Umbilical cord (tissue), 2 donors: Measurements from ENCODE around the gene MED27. TPM values are rescaled to one million over a fixed set of nuclear protein-coding genes. Genes with fewer than 3 reads are reported as not detected.

Source experiments
- DNase-seq: peaks from one replicate; pipeline ENCODE4 v3.0.0-alpha.2; 2015; ENCODE audit warnings: low spot score
- total RNA-seq: library from RNA; depleted of rRNA; stranded (reverse); fragments of >200 nt; gene quantifications from one replicate; pipeline ENCODE4 v1.2.3, GENCODE V29; 2014; ENCODE audit warnings: low replicate concordance; ENCODE audit not compliant: insufficient read depth

Gene MED27
- total RNA-seq, 1 donor from 2014 or later, result 6.5 TPM

DNA sequence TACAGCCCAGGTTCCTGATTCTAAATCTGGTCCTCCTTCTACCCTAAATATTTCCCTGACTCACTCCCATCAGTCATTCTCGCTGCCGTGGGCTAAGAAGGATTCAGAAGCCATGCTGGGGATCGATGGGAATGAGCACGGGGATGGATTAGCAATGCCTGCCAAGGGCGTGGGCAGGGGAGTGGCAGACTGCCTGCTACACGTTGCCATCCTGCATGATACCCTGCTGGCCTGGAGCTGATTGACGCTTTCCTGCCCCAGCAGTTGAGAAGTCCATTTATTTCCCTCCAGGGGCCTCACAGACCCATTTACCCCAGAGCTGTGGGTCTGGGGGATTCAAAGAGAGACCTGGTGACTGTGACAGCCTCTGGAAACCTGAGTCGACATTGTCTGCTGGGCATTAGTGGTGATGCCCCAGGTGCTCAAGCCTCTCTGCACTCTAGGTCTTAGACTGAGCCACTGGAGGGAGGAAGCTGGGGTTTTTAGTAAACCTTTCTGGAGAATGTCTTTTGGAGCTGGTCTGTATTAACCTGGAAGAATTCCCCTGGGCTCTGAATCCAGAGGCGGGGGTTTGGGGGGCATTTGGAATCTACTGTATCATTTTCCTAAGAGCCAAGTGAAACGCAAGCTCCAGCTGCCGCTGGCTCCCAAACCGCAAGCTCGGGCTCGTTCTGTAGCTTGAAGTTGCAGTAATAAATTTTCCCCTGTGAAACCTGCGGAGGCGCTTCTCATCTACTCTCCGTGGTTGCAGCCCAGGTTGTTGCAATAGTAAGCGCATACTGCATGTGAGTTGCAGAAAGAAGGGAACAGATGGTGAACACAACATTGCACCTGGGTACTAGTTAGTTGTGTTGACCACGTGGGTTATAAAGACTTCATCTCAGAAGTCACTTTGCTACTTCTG is 263.4 kb downstream of the MED27 start:
- DNase-seq, result no peak

DNA sequence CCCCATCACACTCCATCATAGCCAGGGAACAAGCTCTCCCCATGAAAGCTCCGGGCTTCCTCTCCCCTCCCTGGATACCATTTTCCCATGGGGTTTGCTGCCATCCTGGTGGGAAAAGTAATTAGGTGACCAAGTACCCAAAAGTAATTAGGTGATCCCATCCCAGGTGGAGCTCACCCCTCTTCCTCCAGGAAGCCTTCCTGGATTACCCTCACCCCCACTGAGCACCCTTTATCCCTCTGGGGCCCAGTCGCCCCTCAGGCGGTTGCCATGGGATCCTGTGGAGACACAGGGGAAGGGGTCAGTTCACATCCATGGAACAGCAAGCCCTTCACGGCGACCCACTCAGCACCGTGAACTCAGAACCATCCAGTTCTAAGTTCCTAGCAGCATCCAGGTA is 265.0 kb downstream of the MED27 start:
- no peak for DNase-seq

DNA sequence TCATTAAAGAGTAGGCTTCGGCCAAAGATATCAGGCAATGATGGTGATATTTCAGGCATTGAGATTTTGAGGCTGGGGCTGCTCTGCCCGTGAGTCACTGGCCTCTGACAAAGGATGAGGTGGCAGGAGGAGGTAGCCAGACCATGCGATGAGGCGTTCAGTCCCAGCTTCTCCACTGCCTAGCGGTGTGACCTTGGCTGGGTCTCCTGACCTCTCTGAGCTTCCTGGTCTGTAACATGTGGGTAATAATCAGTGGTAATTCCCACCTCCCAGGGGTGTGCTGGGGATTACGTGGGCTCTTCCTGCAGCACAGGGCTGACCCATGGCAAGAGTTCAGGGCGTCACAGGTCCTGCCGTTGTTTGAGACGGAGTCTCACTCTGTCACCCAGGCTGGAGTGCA is 266.6 kb downstream of the MED27 start:
- no peak for DNase-seq

DNA sequence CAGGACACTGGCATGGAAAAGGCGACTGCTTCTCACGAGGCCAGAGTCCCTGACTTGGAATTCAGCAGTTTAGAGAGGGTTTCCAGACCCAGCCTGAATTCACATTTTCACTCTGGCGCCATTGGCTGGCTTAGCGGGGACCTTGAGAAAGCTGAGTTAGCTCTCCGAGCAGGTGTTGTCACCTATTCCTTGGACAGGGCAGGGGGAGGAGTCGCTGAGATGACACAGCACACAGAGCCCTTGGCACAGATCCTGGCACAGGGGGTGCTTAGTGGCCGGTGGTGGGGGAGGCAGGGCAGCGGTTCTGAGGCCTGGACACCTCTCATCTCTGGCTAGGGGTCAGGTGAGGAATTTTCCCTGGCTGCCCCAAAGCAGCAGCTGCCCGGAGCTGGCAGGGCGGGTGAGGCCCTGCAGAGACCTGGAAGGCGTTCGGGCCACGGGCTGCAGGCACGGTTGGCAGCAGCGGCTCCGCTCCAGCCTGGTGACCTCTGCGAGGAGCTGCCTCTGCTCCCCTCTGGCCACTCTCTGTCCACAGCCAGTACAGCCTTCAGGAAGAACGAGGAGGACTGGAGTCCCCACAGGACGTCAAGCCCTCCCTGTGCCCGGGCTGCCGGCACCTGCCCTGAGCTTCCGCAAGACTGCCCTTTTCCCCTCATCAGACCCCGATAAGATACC is 267.4 kb downstream of the MED27 start:
- DNase-seq, result no peak

DNA sequence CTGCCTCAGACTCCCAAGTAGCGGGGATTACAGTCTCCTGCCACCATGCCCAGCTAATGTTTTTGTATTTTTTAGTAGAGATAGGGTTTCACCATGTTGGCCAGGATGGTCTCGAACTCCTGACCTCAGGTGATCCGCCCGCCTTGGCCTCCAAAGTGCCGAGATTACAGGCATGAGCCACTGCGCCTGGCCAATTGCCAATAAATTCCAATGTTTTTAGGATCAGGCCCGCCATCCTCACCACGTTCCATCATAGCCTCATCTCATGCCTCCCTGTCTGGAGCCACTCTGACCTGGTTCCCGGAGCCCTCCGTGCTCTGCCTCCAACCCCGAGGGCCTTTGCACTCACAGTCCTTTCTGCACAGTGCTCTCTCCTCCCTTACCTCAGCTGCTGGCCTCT is 268.3 kb downstream of the MED27 start:
- no peak for DNase-seq

DNA sequence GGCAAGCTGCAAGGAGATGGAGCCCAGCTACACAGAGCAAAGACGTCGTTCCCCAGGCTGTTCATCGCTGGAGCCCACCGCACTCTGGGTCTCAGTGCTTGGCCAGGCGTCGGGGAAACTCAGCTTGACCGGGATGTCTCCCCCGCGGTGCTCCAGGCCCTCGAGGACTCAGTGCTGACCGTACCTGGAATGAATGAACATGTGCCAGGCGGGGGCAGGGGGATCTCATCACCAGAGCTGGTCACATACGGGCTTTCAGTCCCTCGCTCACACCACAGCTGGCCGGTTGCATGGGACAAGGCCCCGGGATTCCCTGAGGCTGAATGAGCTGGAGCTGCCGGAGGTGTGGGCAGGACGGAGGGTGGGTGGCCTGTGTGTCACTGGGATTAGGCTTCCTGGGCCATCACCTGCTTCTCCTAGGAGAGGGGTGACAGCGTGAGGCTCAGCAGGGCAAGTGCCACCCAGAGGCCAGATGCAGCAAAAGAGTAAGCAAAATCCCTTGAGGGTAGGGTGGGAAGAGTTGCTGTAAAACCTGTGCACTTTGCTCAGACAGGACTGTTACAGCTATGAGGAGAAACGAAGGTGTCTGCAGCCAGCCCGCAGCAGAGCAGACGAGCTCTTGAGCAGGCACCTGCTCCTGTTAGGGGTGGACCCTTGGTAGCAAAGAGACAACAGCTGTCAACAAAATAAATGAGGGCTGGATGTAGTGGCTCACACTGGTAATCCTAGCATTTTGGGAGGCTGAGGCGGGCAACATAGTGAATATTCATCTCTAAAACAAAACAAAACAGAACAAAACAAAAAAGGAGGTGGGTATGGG is 269.1 kb downstream of the MED27 start:
- DNase-seq, result no peak

Other genes starting within 250 kb of the MED27 start
- gene NTNG2, start 82.2 kb upstream of the MED27 start, total RNA-seq, result 3.9 TPM